SK-N-SH treated with all-trans-retinoic acid at 6 μM for 48 hours (cell line): ENCODE measurements around the gene LIMCH1.
"Not testable (repeated sequence)": the region's sequence is repeated elsewhere in the genome, so short reads cannot be mapped to it uniquely, and the experiment has no call there.

ENCODE experiments used
- ATAC-seq: fragments of 200-7000 bp; cut with Tn5 transposase; 3 replicates; pipeline ENCODE4 v1.9.1; 2020; ENCODE audit warnings: mild to moderate bottlenecking, moderate library complexity
- ARNTL ChIP-seq: fragments of 450-650 bp; formaldehyde crosslinking; IDR thresholded peaks from 2 replicates; pipeline ENCODE4 v1.5.0; 2020; ENCODE audit warnings: low read depth, mild to moderate bottlenecking, moderate library complexity, borderline replicate concordance
- BACH2 ChIP-seq: fragments of 250-450 bp; sonication (Bioruptor Pico); IDR thresholded peaks from 2 replicates; pipeline ENCODE4 v1.9.0; 2021; ENCODE audit warnings: mild to moderate bottlenecking, borderline replicate concordance
- CSDC2 ChIP-seq: fragments of 250-450 bp; sonication (Bioruptor Pico); IDR thresholded peaks from 2 replicates; pipeline ENCODE4 v1.5.0; 2020; ENCODE audit warnings: mild to moderate bottlenecking, moderate library complexity
- GLIS3 ChIP-seq: fragments of 250-450 bp; sonication (Bioruptor Pico); IDR thresholded peaks from 2 replicates; pipeline ENCODE4 v1.5.0; 2020; ENCODE audit warnings: mild to moderate bottlenecking, moderate library complexity
- ISL1 ChIP-seq: fragments of 250-450 bp; sonication (Bioruptor Pico); IDR thresholded peaks from 2 replicates; pipeline ENCODE4 v2.1.2; 2022; ENCODE audit warnings: mild to moderate bottlenecking, moderate library complexity
- OSR1 ChIP-seq: fragments of 250-450 bp; sonication (Bioruptor Pico); IDR thresholded peaks from 2 replicates; pipeline ENCODE4 v1.8.0; 2022; ENCODE audit warnings: moderate library complexity, mild to moderate bottlenecking, inconsistent platforms
- PPARA ChIP-seq: fragments of 250-450 bp; sonication (Bioruptor Pico); IDR thresholded peaks from 2 replicates; pipeline ENCODE4 v1.5.0; 2020; ENCODE audit warnings: mild to moderate bottlenecking, borderline replicate concordance
- RARB ChIP-seq: fragments of 250-450 bp; sonication (Bioruptor Pico); IDR thresholded peaks from 2 replicates; pipeline ENCODE4 v1.8.0; 2021; ENCODE audit warnings: mild to moderate bottlenecking, moderate library complexity
- SNAI2 ChIP-seq: fragments of 250-450 bp; sonication (Bioruptor Pico); IDR thresholded peaks from 2 replicates; pipeline ENCODE4 v1.5.0; 2020; ENCODE audit warnings: mild to moderate bottlenecking, moderate library complexity
- TCF4 ChIP-seq: fragments of 250-450 bp; sonication (Bioruptor Pico); IDR thresholded peaks from 2 replicates; pipeline ENCODE4 v1.8.0; 2021; ENCODE audit warnings: mild to moderate bottlenecking, moderate library complexity, borderline replicate concordance
- TOX ChIP-seq: fragments of 250-450 bp; sonication (Bioruptor Pico); IDR thresholded peaks from 2 replicates; pipeline ENCODE4 v1.8.0; 2021; ENCODE audit warnings: mild to moderate bottlenecking, moderate library complexity, borderline replicate concordance
- ZC3H10 ChIP-seq: fragments of 250-450 bp; sonication (Bioruptor Pico); IDR thresholded peaks from 2 replicates; pipeline ENCODE4 v1.5.1; 2021; ENCODE audit warnings: mild to moderate bottlenecking, moderate library complexity
- ZFP30 ChIP-seq: fragments of 450-650 bp; formaldehyde crosslinking; IDR thresholded peaks from 2 replicates; pipeline ENCODE4 v1.5.0; 2022; ENCODE audit warnings: mild to moderate bottlenecking, moderate library complexity
- ZNF565 ChIP-seq: fragments of 450-650 bp; formaldehyde crosslinking; conservative IDR thresholded peaks from 2 replicates; pipeline ENCODE4 v1.5.0; 2020; ENCODE audit warnings: low read depth, mild to moderate bottlenecking, moderate library complexity
- ZNF70 ChIP-seq: fragments of 450-650 bp; formaldehyde crosslinking; IDR thresholded peaks from 2 replicates; pipeline ENCODE4 v1.5.0; 2020; ENCODE audit warnings: mild to moderate bottlenecking, moderate library complexity
- ZNF8 ChIP-seq: fragments of 450-650 bp; formaldehyde crosslinking; IDR thresholded peaks from 2 replicates; pipeline ENCODE4 v1.5.0; 2020; ENCODE audit warnings: mild to moderate bottlenecking, moderate library complexity
- TF ChIP-seq, protein P1 (sequence below): fragments of 250-450 bp; sonication (Bioruptor Pico); IDR thresholded peaks from 2 replicates; pipeline ENCODE4 v1.8.0; 2021; ENCODE audit warnings: low read depth, mild to moderate bottlenecking, moderate library complexity, borderline replicate concordance
- TF ChIP-seq, protein P2 (sequence below): fragments of 250-450 bp; sonication (Bioruptor Pico); IDR thresholded peaks from 2 replicates; pipeline ENCODE4 v1.8.0; 2020; ENCODE audit warnings: mild to moderate bottlenecking, moderate library complexity, borderline replicate concordance
- TF ChIP-seq, protein P3 (sequence below): fragments of 250-450 bp; sonication (Bioruptor Pico); IDR thresholded peaks from 2 replicates; pipeline ENCODE4 v1.5.1; 2020; ENCODE audit warnings: low read depth, mild to moderate bottlenecking, moderate library complexity
- TF ChIP-seq, protein P4 (sequence below): fragments of 250-450 bp; sonication (Bioruptor Pico); IDR thresholded peaks from 2 replicates; pipeline ENCODE4 v1.5.1; 2021; ENCODE audit warnings: mild to moderate bottlenecking, moderate library complexity

Gene LIMCH1

DNA sequence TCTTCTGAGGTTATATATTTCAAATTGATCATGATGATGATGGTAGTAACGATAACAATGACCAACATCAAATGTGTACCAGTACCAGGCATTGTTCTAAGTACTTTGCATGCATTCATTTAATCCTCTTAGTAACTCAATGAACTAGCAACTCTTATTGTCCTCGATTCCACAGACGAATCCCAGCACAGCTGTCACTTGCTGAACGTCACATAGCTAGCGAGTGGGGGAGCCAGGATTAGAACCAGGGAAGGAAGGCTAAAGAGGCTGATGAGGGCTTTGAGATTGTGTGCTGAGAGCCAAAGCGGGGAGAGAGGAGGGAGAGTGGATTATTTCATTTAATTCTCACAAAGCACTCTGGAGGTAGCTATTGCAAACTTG, 106.9 kb downstream of the LIMCH1 start:
- TF ChIP-seq TOX = no peak
- no peak for TF ChIP-seq BACH2 (CRISPR knock-in tag)
- no peak for TF ChIP-seq ZNF8 (CRISPR knock-in tag)
- ATAC-seq = no peak

DNA sequence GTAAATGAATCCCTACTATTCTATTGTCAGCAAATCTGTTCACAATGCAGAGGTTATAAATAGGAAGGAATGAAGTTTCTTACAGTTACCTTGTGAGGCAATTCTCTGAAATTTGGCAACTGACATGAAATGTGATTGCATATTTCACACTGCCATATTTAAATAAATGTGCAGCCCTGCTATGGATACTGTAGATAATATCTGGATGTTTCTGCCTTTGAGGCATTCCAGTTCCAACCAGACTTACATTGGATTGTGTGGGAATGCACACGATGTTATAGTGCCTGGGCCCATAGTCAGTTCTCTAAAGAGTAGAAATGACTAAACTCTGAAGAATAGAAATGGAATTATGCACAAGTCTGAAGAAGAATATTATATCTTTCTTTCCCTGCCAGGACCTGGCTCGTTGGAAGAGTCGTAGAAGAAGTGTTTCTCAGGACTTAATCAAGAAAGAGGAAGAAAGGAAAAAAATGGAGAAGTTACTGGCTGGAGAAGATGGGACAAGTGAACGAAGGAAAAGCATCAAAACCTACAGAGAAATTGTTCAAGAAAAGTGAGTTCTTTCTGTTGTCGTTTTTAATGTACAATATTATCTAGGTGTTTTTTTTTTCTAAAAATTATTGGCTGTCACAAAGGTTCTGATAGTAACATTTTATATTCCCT, 107.9 kb downstream of the LIMCH1 start:
- TF ChIP-seq PPARA = no peak
- TF ChIP-seq, protein P1, sequence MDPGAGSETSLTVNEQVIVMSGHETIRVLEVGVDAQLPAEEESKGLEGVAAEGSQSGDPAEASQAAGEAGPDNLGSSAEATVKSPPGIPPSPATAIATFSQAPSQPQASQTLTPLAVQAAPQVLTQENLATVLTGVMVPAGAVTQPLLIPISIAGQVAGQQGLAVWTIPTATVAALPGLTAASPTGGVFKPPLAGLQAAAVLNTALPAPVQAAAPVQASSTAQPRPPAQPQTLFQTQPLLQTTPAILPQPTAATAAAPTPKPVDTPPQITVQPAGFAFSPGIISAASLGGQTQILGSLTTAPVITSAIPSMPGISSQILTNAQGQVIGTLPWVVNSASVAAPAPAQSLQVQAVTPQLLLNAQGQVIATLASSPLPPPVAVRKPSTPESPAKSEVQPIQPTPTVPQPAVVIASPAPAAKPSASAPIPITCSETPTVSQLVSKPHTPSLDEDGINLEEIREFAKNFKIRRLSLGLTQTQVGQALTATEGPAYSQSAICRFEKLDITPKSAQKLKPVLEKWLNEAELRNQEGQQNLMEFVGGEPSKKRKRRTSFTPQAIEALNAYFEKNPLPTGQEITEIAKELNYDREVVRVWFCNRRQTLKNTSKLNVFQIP (CRISPR knock-in tag) = no peak
- TF ChIP-seq RARB (CRISPR knock-in tag) = no peak
- no peak for TF ChIP-seq BACH2 (CRISPR knock-in tag)
- TF ChIP-seq TCF4 (CRISPR knock-in tag) = no peak
- TF ChIP-seq ZNF70 (CRISPR knock-in tag) = no peak
- TF ChIP-seq, protein P2, sequence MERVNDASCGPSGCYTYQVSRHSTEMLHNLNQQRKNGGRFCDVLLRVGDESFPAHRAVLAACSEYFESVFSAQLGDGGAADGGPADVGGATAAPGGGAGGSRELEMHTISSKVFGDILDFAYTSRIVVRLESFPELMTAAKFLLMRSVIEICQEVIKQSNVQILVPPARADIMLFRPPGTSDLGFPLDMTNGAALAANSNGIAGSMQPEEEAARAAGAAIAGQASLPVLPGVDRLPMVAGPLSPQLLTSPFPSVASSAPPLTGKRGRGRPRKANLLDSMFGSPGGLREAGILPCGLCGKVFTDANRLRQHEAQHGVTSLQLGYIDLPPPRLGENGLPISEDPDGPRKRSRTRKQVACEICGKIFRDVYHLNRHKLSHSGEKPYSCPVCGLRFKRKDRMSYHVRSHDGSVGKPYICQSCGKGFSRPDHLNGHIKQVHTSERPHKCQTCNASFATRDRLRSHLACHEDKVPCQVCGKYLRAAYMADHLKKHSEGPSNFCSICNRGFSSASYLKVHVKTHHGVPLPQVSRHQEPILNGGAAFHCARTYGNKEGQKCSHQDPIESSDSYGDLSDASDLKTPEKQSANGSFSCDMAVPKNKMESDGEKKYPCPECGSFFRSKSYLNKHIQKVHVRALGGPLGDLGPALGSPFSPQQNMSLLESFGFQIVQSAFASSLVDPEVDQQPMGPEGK (CRISPR knock-in tag) = no peak
- TF ChIP-seq ARNTL (CRISPR knock-in tag) = no peak
- ATAC-seq = no peak

DNA sequence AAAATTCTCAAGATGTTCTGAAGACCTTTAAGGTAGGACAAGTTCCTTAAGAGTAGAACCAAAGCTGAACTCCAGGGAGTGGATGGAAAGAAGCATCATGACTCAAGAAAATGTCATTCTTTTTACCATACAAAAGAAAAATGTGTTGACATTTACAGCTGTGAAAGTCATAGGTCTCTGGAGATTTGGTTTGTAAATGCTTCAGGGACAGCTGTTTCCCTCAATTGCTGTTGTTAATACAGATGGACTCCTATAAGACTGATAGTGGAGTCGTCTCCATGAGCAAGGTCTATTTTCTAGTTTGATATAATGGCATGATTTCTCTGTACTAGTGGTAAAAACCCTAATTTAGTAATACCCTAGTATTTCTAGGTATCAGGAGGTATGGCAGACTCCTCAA, 108.9 kb downstream of the LIMCH1 start:
- no peak for ATAC-seq
- TF ChIP-seq PPARA (no peak), CSDC2 (CRISPR knock-in tag) (no peak), BACH2 (CRISPR knock-in tag) (no peak), OSR1 (CRISPR knock-in tag) (no peak), ISL1 (CRISPR knock-in tag) (no peak), ZC3H10 (no peak), GLIS3 (CRISPR knock-in tag) (no peak), SNAI2 (CRISPR knock-in tag) (no peak), ZFP30 (no peak), TOX (no peak)
- TF ChIP-seq, protein P3, sequence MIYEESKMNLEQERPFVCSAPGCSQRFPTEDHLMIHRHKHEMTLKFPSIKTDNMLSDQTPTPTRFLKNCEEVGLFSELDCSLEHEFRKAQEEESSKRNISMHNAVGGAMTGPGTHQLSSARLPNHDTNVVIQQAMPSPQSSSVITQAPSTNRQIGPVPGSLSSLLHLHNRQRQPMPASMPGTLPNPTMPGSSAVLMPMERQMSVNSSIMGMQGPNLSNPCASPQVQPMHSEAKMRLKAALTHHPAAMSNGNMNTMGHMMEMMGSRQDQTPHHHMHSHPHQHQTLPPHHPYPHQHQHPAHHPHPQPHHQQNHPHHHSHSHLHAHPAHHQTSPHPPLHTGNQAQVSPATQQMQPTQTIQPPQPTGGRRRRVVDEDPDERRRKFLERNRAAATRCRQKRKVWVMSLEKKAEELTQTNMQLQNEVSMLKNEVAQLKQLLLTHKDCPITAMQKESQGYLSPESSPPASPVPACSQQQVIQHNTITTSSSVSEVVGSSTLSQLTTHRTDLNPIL = no peak
- TF ChIP-seq, protein P4, sequence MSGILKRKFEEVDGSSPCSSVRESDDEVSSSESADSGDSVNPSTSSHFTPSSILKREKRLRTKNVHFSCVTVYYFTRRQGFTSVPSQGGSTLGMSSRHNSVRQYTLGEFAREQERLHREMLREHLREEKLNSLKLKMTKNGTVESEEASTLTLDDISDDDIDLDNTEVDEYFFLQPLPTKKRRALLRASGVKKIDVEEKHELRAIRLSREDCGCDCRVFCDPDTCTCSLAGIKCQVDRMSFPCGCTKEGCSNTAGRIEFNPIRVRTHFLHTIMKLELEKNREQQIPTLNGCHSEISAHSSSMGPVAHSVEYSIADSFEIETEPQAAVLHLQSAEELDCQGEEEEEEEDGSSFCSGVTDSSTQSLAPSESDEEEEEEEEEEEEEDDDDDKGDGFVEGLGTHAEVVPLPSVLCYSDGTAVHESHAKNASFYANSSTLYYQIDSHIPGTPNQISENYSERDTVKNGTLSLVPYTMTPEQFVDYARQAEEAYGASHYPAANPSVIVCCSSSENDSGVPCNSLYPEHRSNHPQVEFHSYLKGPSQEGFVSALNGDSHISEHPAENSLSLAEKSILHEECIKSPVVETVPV (CRISPR knock-in tag) = no peak

DNA sequence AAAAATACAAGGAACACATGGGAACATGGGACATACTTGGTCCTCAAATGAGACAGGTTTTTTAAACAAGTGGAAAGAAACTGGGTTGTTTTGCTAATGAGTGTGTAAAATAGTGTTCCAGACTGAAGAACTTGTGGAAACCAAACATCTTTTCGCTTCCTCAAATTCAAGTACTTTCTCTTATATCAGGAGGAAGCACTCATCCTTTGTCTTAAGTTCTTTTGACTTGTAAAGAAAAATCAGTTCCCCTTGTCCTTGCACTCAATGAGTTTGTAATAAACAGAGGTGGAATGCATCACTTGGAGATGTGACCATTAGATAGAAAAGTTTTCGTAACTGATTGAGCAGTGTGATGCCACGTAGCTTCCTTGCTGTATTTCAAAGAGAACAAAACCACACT, 109.4 kb downstream of the LIMCH1 start:
- TF ChIP-seq ISL1 (CRISPR knock-in tag) (no peak), BACH2 (CRISPR knock-in tag) (no peak), ZC3H10 (no peak), ZNF565 (CRISPR knock-in tag) (no peak), SNAI2 (CRISPR knock-in tag) (no peak), GLIS3 (CRISPR knock-in tag) (no peak), RARB (CRISPR knock-in tag) (no peak)
- TF ChIP-seq, protein P1 (CRISPR knock-in tag) = no peak
- TF ChIP-seq, protein P2 (CRISPR knock-in tag) = no peak
- TF ChIP-seq, protein P3 = no peak
- no peak for ATAC-seq

DNA sequence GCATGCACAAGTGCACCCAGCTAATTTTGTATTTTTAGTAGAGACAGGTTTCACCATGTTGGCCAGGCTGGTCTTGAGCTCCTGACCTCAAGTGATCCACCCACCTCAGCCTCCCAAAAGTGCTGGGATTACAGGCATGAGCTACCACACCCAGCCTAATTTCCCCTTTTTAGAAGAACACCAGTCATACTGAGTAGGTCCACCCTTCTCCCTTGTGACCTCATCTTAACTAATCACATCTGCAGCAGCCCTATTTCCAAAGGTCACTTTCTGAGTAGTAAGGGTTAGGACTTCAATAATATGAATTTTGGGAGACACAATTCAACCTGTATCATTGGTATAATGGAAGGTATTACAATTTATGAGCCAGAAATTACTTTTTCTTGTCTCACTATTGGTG, 113.2 kb downstream of the LIMCH1 start:
- not testable (repeated sequence) for ATAC-seq
